ENCODE measurements around the gene ZNF367.
"Not testable (repeated sequence)": the region's sequence is repeated elsewhere in the genome, so short reads cannot be mapped to it uniquely, and the experiment has no call there.

- TF ChIP-seq CTCF, POLR2AphosphoS5, EP300 (IDR thresholded peaks at IDR 0.05): not testable (repeated sequence)
Observed at GRCh38 chr9:96362119-96362518, 56.1 kb downstream of the ZNF367 start.

All from suprapubic skin (tissue), 4 donors.